Psoas muscle (tissue), 8 donors: ENCODE data around the gene HMCN1. TPM values are rescaled to one million over a fixed set of nuclear protein-coding genes. Genes with fewer than 3 reads are reported as not detected.

Experiments used
- ATAC-seq, 4 donors: fragments of 200-7000 bp; cut with Tn5 transposase; one replicate each; pipeline ENCODE4 v1.9.1; 2020; ENCODE audit warnings: moderate library complexity in 3 of 4, mild to moderate bottlenecking in 2 of 4
- DNase-seq, 2 donors: peaks; one replicate each; pipeline ENCODE4 v3.0.0-alpha.2; 2020
- H3K27ac ChIP-seq: fragments of 200-600 bp; one replicate; pipeline ENCODE4 v1.8.0; 2022
- H3K27me3 ChIP-seq, 3 donors: fragments of 200-600 bp in 1 of 3; one replicate each; pipeline versions ENCODE4 v1.6.1 to v1.8.0; 2013 to 2022; ENCODE audit warnings: low read length in 2 of 3, mild to moderate bottlenecking in 2 of 3, moderate library complexity in 1 of 3; ENCODE audit not compliant: insufficient read depth in 3 of 3
- H3K36me3 ChIP-seq, 2 donors: fragments of 200-600 bp in 1 of 2; one replicate each; pipeline versions ENCODE4 v1.6.1 to v1.8.0; 2013 to 2022; ENCODE audit warnings: low read depth in 1 of 2, mild to moderate bottlenecking in 1 of 2, moderate library complexity in 1 of 2; ENCODE audit not compliant: insufficient read depth in 1 of 2
- H3K4me1 ChIP-seq: fragments of 200-600 bp; one replicate; pipeline ENCODE4 v1.8.0; 2022
- H3K4me3 ChIP-seq: fragments of 200-600 bp; one replicate; pipeline ENCODE4 v1.8.0; 2022; ENCODE audit warnings: mild to moderate bottlenecking
- H3K9me3 ChIP-seq: fragments of 200-600 bp; one replicate; pipeline ENCODE4 v1.8.0; 2022
- WGBS, 3 donors: extraction: QIAGEN DNeasy Blood & Tissue Kit; methylation state at CpG; one replicate each; pipeline versions ENCODE4 v1.1.6 to v1.1.7; 2013; 5-methylcytosine and 5-hydroxymethylcytosine counted together
- intact Hi-C, 2 donors: fragments of 100-400 bp; cut with DNase I; formaldehyde crosslinking; loops; one replicate each; pipeline versions ENCODE4 v1.11.0 to v1.14.2; 2022
- polyA plus RNA-seq, 3 donors: library from polyadenylated mRNA; stranded (reverse); fragments of 200-250 nt; gene quantifications; one replicate each; pipeline ENCODE4 v1.2.3, GENCODE V29; 2013
- total RNA-seq, 4 donors: library from RNA; stranded (reverse); fragmentation: NEBNext Ultra II Directional in 2 of 4; extraction: Animal tissue kit (Norgen Biotek cat#: 25700) in 2 of 4; gene quantifications; one replicate each; pipeline versions ENCODE4 v1.2.1 to v1.2.4, GENCODE V29; 2021 to 2023
- TF ChIP-seq, protein P1 (sequence below): fragments of 200-600 bp; IDR thresholded peaks from one replicate; pipeline ENCODE4 v1.8.0; 2022; ENCODE audit warnings: antibody characterized with exemption
- donor health status: healthy with polysubstance abuse.
- donor health status: DM: no; HTN: no; CAD: no; lungs with moderate emphysema.
- donor health status: Bipolar disorder and iron deficiency.
- donor health status: healthy.
- donor health status: DM: yes; HTN: yes; CAD: no.
- donor health status: DM: no; HTN: no; CAD: no.
- donor health status: DM: no; HTN: no; CAD: no.
- donor health status: DM: yes; HTN: yes; CAD: no.

Gene HMCN1
- total and polyA plus RNA-seq, 7 donors = 1.3 to 6.5 (median 1.8) TPM

DNA sequence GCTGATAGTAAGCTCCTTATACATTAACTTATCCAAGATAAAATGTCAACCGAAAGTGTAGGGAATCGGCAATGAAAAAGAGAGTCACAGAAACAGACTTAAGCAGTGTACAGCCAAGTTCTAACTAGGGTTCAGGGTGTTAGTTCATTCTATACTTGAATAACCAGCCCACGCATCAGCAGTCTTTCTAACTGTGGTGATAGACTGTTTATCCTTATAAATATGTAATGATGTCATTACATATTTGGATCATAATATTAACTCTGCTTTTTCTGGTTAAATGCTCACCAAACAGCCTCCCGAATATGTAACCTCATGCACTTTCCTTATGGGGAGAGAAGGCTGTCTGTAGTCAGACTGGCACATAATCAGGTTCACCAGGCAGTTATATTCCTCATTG lies 11.0 kb downstream of the HMCN1 start:
- Histone ChIP-seq H3K36me3 (no peaks in the 10 kb centered on the region), H3K27ac (no peak overlapping the region), H3K9me3 (no peaks in the 10 kb centered on the region), H3K4me3 (no peak overlapping the region), H3K4me1 (no peaks in the 10 kb centered on the region), H3K27me3 (no peaks in the 10 kb centered on the region)
- WGBS, 3 donors = 90 to 93% (median 91%) methylated on average over 4 of the region's 4 CpGs
- intact Hi-C loops = no loop called here
- ATAC-seq (no peak), DNase-seq (no peak)
- TF ChIP-seq, protein P1, sequence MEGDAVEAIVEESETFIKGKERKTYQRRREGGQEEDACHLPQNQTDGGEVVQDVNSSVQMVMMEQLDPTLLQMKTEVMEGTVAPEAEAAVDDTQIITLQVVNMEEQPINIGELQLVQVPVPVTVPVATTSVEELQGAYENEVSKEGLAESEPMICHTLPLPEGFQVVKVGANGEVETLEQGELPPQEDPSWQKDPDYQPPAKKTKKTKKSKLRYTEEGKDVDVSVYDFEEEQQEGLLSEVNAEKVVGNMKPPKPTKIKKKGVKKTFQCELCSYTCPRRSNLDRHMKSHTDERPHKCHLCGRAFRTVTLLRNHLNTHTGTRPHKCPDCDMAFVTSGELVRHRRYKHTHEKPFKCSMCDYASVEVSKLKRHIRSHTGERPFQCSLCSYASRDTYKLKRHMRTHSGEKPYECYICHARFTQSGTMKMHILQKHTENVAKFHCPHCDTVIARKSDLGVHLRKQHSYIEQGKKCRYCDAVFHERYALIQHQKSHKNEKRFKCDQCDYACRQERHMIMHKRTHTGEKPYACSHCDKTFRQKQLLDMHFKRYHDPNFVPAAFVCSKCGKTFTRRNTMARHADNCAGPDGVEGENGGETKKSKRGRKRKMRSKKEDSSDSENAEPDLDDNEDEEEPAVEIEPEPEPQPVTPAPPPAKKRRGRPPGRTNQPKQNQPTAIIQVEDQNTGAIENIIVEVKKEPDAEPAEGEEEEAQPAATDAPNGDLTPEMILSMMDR = no peak

DNA sequence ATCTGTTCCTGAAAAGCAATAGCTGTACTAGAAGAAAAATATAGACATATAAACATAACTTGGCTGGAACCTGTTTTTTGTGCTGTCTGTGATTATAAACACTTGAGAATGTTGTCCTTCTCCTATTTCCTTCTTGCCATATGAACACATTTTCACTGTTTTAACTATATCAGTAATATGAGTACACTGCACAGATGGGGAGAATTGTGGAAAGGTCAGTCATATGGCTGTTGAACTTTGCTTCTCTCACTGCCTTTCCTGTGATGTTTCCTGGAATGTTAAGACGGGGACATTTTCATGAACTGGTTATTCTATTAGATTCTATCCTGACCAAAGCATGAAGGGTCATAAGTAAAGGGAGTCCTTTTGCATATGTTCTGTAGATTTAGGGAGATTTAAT lies 24.9 kb downstream of the HMCN1 start:
- no peak overlapping the region for H3K27ac ChIP-seq
- no peaks in the 10 kb centered on the region for H3K27me3 ChIP-seq
- intact Hi-C loops = no loop called here
- DNase-seq = no peak
- no peaks in the 10 kb centered on the region for H3K9me3 ChIP-seq
- TF ChIP-seq, protein P1 = no peak
- H3K4me1 ChIP-seq = no peaks in the 10 kb centered on the region
- no peaks in the 10 kb centered on the region for H3K36me3 ChIP-seq
- ATAC-seq = no peak
- no peak overlapping the region for H3K4me3 ChIP-seq
- 49 to 74% (median 55%) methylated on average over 1 of the region's 1 CpG for WGBS, 3 donors

DNA sequence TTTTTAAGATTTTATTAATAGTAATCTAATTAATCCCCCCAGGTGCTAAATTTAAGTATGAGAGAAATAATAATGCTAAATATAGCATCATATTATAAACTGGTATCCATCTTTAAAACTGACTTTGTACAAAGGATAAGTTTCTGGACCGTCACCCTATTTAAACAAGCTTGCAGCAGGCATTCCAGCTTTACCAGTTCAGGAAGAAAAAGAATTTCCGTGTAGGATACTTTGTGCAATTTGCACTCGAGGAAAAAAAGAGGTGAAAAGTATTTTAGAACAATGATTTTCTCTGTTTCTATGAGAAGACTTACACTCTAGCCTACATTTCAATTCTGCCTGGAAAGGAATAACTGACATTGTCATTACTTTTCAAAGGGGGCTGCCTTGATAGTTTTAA lies 27.6 kb downstream of the HMCN1 start:
- H3K4me3 ChIP-seq = no peak overlapping the region
- H3K4me1 ChIP-seq = no peaks in the 10 kb centered on the region
- intact Hi-C loops = no loop called here
- TF ChIP-seq, protein P1 = no peak
- WGBS, 3 donors = 45 to 48% (median 47%) methylated on average over 3 of the region's 3 CpGs
- DNase-seq (no peak), ATAC-seq (no peak)
- no peaks in the 10 kb centered on the region for H3K36me3 ChIP-seq
- no peaks in the 10 kb centered on the region for H3K9me3 ChIP-seq
- no peaks in the 10 kb centered on the region for H3K27me3 ChIP-seq
- H3K27ac ChIP-seq = no peak overlapping the region

- DNase-seq (no peak), ATAC-seq (no peak)
- intact Hi-C loops = no loop called here
- no peaks in the 10 kb centered on the region for H3K36me3 ChIP-seq
- no peak overlapping the region for H3K27ac ChIP-seq
- no peaks in the 10 kb centered on the region for H3K9me3 ChIP-seq
- H3K27me3 ChIP-seq = no peaks in the 10 kb centered on the region
- H3K4me3 ChIP-seq = no peak overlapping the region
- TF ChIP-seq, protein P1 = no peak
- 3 to 26% (median 24%) methylated on average over 1 of the region's 1 CpG for WGBS, 3 donors
- no peaks in the 10 kb centered on the region for H3K4me1 ChIP-seq
These were observed 33.4 kb downstream of the HMCN1 start for GRCh38 chr1:185767508-185768120.

DNA sequence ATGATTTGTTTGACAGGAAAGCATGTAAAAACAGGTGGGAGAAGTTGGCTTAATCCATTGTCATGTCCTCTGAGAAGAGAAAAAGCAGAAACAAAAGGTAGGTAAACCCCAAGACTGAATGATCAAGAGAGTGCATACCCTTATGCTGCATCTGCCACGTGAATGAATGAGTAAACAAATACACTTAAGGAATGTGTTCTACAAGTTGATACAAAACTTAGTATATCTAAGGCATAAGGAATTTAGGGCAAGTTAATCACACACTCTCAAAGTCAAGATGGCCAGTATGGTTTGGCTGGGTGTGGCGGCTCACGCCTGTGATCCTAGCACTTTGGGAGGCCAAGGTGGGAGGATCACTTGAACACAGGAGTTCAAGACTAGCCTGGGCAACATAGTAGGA lies 34.2 kb downstream of the HMCN1 start:
- H3K27me3 ChIP-seq = no peaks in the 10 kb centered on the region
- DNase-seq = no peak
- no peak overlapping the region for H3K4me3 ChIP-seq
- ATAC-seq = no peak
- no peaks in the 10 kb centered on the region for H3K4me1 ChIP-seq
- H3K27ac ChIP-seq = no peak overlapping the region
- H3K9me3 ChIP-seq = no peaks in the 10 kb centered on the region
- intact Hi-C loops = no loop called here
- no peaks in the 10 kb centered on the region for H3K36me3 ChIP-seq
- WGBS, 3 donors = 93 to 95% (median 93%) methylated on average over 3 of the region's 3 CpGs
- TF ChIP-seq, protein P1 = no peak
